ENCODE measurements around the gene MUC4.

- TF ChIP-seq CTCF (IDR thresholded peaks at IDR 0.05): no peak
- TF ChIP-seq POLR2A (IDR thresholded peaks at IDR 0.05): no peak
Observed at GRCh38 chr3:195808741-195809290, 2.9 kb downstream of the MUC4 start.

Data from testis (tissue), 2 donors.